ENCODE results near the gene XCL2. TPM values are rescaled to one million over a fixed set of nuclear protein-coding genes. Genes with fewer than 3 reads are reported as not detected.
"Not testable (repeated sequence)": the region's sequence is repeated elsewhere in the genome, so short reads cannot be mapped to it uniquely, and the experiment has no call there.

The XCL2 gene
- total RNA-seq, 1 donor from 2014 or later: not detected

GRCh38 chr1:168565825-168566224, 22.0 kb upstream of the XCL2 start:
- no peak for DNase-seq (ENCODE audit: low spot score)
- intact Hi-C loops (cut with DNase I): no loop called here

- intact Hi-C loops (cut with DNase I): no loop called here
- no peak for DNase-seq (ENCODE audit: low spot score)
Observed at GRCh38 chr1:168561989-168562388, 18.2 kb upstream of the XCL2 start.

DNA sequence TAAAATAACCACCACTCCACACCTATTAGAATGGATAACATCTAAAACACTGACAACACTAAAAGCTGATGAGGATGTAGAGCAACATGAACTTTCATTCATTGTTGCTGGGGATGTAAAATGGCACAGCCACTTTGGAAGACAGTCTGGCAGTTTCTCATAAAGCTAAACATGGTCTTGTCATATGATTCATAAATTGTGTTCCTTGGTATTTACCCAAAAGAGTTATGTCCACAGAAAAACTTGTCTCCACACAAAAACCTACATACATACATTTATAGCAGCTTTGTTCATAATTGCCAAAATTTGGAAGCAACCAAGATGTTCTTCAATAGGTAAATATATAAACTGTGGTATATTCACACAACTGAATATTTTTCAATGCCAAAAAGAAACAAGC, 16.6 kb upstream of the XCL2 start:
- intact Hi-C loops (cut with DNase I): no loop called here

GRCh38 chr1:168556647-168557046, 12.8 kb upstream of the XCL2 start:
- intact Hi-C loops (cut with DNase I): no loop called here
- no peak for DNase-seq (ENCODE audit: low spot score)

More for the DNA sequence above, 16.6 kb upstream of the XCL2 start:
- no peak for DNase-seq (ENCODE audit: low spot score)

DNA sequence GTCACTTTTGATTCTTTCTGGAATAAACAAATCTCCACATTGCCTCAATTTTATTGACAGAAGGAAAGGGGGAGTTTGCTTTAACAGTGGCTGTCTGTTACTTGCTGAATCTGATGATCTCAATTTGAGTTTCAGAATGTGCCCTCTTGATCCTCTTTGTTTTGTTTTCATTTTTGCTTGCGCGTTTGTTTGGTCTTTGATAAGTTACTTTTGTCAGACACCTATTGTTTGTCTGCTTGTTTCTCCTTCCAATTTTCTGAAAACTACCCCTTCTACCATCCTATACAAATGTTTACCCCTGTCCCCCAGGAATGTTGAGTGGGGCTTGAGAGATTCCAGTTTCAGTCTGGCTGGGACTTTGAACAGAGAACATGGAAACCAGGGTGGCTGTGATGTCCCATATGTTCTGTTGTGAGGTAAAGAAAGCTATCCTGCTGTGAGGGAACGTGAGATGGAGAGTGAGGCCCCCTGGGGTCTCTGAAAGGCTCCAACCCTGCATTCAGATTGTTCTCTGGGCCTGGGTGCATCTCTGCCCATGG, 11.8 kb upstream of the XCL2 start:
- intact Hi-C loops (cut with DNase I): no loop called here
- DNase-seq (ENCODE audit: low spot score): no peak

DNA sequence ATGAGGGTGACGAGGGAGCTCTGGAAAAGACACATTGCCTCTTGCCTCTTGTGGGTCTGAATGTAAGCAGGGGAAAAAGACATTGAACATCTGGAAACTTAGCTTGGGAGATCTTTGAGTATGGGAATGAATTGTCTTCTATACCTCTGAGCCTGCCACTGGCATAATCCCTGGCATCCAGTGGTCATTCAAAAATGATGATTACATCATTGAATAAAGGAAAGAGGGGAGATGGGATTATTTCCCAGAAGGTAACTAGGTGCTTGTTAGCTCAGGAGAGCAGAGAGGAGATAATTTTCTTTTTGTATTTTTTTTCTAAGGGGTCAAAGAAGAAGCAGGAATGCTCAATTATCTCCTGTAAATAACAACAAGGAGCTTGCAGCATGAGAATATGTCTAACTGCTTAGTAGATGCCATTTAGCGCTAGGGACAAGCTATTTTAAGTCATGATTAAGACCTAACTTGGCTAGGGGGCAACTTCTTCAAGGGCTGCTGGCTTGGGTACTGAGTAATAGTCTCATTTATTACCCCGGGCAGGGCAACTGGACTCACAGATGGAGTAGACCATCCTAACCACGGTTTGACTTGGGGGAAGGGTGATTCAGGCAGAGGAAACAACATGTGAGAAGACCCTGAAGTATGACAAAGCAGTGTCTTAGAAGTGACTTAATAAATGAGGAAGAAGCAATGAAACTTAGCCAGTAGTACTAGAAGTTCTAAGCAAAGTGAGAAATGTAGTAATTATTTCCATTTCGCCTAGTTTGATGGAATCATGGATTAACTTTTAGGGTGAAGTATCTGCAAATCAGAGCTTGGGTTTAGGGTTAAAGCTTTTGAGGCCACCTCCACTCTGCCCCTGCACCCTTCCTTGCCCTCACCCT, 11.0 kb upstream of the XCL2 start:
- intact Hi-C loops (cut with DNase I): no loop called here
- DNase-seq (ENCODE audit: low spot score): no peak

DNA sequence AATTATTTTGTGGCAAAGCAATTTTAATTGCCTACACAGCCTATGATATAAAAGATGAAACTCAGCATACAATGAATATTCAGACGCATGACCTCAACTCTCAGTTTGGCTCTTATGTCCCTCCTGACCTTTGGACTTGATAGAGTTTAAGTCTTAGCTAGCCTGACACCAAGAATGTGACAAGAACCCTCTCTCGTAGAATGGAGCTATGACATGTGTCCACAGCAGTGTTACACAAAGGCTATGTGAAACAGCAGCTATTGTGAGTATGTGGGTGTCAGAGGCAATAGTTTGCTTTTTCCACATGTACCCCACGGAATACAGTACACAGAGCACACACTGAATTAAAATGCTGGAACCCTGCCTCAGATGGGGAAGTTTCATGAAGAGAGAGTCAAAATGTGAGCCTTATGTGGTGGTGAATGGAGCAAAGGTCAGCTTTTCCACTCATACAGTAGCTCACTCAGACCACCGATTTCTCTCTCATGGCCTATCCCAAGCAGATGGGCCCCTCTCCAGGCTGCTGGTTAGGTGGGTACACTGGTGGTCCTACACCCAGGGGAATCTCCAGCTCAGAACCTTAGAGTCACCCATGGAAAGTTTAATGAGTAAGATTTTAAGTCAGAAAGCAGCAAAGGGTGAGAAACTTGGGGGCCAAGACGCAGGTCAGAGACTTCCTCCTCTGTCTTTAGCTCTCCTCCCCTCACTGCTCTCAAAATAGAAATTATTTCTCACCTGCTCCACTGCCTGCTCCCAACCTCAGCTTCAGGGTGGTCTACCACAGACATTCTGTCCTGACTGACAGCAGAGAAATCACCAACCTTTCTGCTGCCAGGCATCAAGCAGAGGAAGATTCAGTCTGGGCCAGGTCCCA, 10.1 kb upstream of the XCL2 start:
- intact Hi-C loops (cut with DNase I): no loop called here

GRCh38 chr1:168552961-168553360, 9.2 kb upstream of the XCL2 start:
- DNase-seq (ENCODE audit: low spot score): no peak
- intact Hi-C loops (cut with DNase I): no loop called here

More for the DNA sequence above, 10.1 kb upstream of the XCL2 start:
- DNase-seq (ENCODE audit: low spot score): no peak

- intact Hi-C loops (cut with DNase I): no loop called here
- DNase-seq (ENCODE audit: low spot score): no peak
Observed at GRCh38 chr1:168551688-168552087, 7.9 kb upstream of the XCL2 start.

GRCh38 chr1:168550971-168551370, 7.2 kb upstream of the XCL2 start:
- no peak for DNase-seq (ENCODE audit: low spot score)
- intact Hi-C loops (cut with DNase I): no loop called here

DNA sequence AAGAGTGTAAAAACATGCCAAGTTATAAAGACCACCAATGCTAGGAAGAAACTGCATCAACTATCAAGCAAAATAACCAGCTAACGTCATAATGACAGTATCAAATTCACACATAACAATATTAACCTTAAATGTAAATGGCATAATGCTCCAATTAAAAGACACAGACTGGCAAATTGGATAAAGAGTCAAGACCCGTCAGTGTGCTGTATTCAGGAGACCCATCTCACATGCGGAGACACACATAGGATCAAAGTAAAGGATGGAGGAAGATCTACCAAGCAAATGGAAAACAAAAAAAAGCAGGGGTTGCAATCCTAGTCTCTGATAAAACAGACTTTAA, 2.7 kb upstream of the XCL2 start:
- intact Hi-C loops (cut with DNase I); DNase-seq (ENCODE audit: low spot score): not testable (repeated sequence)

DNA sequence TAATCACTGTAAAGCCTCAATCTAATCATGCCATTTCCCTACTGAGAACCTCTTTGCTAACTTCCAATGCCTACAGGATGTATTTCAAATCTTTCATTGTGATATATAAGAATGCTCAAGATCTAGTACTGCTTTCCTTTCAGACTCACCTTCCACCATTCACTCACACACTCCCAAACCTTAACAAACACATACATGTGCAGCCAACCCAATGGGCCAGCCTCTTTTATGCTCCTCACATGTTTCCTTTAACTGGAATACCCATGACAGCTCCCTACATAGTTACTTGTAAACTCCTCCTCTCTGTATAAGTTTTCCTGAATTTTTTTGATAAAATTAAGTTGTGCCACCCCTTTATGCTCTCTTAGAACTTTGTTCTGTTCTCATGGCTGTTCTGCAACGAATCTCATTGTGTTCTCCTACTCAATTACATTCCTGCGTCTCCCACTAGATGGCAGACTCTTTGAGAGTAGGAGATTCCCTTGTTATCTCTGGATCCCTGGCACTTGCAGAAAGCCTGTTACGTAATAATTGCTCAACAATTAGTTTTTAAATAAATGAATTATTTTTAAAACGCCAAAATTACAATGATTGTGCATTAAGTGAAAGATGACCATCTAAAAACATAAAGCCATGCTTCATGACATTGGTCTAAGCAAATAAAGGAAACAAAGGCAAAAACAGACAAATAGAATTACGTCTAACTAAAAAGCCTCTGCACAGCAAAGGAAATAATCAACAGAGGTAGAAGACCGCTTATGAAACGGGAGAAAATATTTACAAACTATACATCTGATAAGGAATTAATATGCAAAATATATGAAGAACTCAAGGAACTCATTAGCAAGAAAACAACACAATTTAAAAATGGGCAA, 2.1 kb upstream of the XCL2 start:
- DNase-seq (ENCODE audit: low spot score); intact Hi-C loops (cut with DNase I): not testable (repeated sequence)

DNA sequence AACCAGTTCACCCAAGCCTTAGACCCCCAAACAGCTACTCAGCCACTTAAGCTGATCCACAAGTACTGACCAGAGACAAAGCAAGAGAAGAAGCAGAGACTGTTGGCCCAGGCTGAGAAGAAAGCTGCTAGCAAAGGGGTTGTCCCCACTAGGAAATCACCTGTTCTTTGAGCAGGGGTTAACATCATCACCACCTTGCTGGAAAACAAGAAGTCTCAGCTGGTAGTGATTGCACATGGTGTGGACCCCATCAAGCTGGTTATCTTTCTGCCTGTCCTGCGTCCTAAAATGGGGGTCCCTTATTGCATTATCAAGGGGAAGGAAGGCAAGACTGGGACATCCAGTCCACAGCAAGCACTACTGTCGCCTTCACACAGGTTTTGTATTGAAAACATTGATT, 819 bp downstream of the XCL2 start:
- DNase-seq (ENCODE audit: low spot score); intact Hi-C loops (cut with DNase I): not testable (repeated sequence)

- DNase-seq (ENCODE audit: low spot score); intact Hi-C loops (cut with DNase I): not testable (repeated sequence)
Observed at GRCh38 chr1:168540798-168541197, 3.0 kb downstream of the XCL2 start.

DNA sequence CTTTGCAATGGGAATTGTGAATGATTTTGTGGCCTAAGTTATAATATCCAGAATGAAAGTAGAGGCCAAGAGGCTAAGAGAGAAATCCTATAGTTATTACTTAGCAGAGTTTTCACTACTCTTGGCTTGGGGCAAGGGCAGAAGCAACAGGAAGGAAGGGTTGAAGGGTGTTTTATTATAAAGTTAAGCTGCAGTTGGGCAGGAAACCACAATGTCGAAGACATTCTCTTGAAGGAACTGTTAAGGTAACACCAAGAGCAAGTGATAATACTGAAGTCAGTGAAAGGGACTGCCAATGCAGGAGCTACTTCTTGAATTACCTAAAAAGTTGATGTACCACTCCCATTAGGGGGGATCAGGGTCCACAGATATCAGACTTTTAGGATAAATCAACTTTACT, 8.3 kb downstream of the XCL2 start:
- intact Hi-C loops (cut with DNase I): no loop called here
- no peak for DNase-seq (ENCODE audit: low spot score)

GRCh38 chr1:168531615-168532345, 12.0 kb downstream of the XCL2 start:
- DNase-seq (ENCODE audit: low spot score): no peak
- intact Hi-C loops (cut with DNase I): no loop called here

DNA sequence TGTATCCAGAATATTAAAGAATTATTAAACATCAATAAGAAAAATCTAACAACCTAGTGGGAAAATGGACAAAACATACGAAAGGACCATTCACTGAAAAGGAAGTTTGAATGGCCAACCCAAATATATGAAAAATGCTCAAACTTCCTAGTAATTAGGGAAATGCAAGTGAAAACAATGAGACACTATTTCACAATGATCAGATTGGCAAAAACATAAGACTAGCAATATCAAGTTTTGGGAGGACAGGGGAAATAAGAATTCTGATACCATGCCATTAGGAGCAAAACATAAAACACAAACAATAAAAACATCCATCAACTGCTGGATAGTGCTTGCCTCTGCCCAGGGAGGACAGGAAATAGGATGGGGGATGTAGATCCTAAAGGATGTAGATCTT, 14.3 kb downstream of the XCL2 start:
- DNase-seq (ENCODE audit: low spot score): no peak
- intact Hi-C loops (cut with DNase I): no loop called here

- intact Hi-C loops (cut with DNase I): no loop called here
Observed at GRCh38 chr1:168521401-168522000, 22.3 kb downstream of the XCL2 start.

More at GRCh38 chr1:168521401-168522000, 22.3 kb downstream of the XCL2 start:
- no peak for DNase-seq (ENCODE audit: low spot score)
